A549 treated with RU486 at 1 μM for 4 hours (cell line): ENCODE results near the gene DNAJC25. TPM values are rescaled to one million over a fixed set of nuclear protein-coding genes. Genes with fewer than 3 reads are reported as not detected.

ENCODE experiments used
- total RNA-seq: library from RNA; stranded (reverse); fragments of 200-300 nt; extraction: Qiagen RNA extraction; gene quantifications from 5 replicates; pipeline ENCODE4 v1.2.3, GENCODE V29; 2022; ENCODE audit warnings: low read depth

Gene DNAJC25
- 7.8 to 13.0 TPM (median 11.7 TPM) in 5 replicates for total RNA-seq

GRCh38 chr9:111631214-111631971 is at the start of gene DNAJC25:
Gene DNAJC25 (plus strand): TSS chr9:111631334. CDS start chr9:111631408, 74 bp downstream.

GRCh38 chr9:111599092-111599954 is 31.8 kb upstream of the DNAJC25 start, which contains the start of gene PTGR1:
Gene PTGR1 (minus strand): TSS chr9:111599647. CDS start chr9:111597422, 2,225 bp downstream.

GRCh38 chr9:111661150-111661801 is 30.1 kb downstream of the DNAJC25 start, which contains the start of gene GNG10:
Gene GNG10 (plus strand): TSS chr9:111661605. CDS start chr9:111661635, 30 bp downstream.

Other genes with a start within 250 kb of the DNAJC25 start
- 38.5 to 52.0 TPM (median 39.8 TPM) in 5 replicates for gene ECPAS, start 147.0 kb upstream of the DNAJC25 start, total RNA-seq
- gene ZNF483, start 106.2 kb upstream of the DNAJC25 start, total RNA-seq = 0.40 to 0.88 TPM (median 0.77 TPM) in 5 replicates
- gene PTGR1, start 31.7 kb upstream of the DNAJC25 start, total RNA-seq = 349 to 400 TPM (median 393 TPM) in 5 replicates
- 33.6 to 68.8 TPM (median 65.3 TPM) in 5 replicates for gene GNG10, start 30.3 kb downstream of the DNAJC25 start, total RNA-seq
- not detected in 5 replicates for gene SHOC1, start 163.6 kb downstream of the DNAJC25 start, total RNA-seq